SU-DHL-6 (cell line): ENCODE measurements around the gene SNX25.

ENCODE experiments used
- H2AFZ ChIP-seq: fragments of 200-600 bp; sonication (generic); 2 replicates; pipeline ENCODE4 v1.6.1; 2014; ENCODE audit warnings: low read depth, mild to moderate bottlenecking, moderate library complexity, mixed read lengths, antibody characterized with exemption, low read length; ENCODE audit not compliant: severe bottlenecking
- H3F3A ChIP-seq: fragments of 200-600 bp; shearing (Covaris generic); 2 replicates; pipeline ENCODE4 v1.6.0; 2016; ENCODE audit warnings: antibody characterized with exemption, mild to moderate bottlenecking; ENCODE audit not compliant: insufficient read depth
- H3K27ac ChIP-seq: fragments of 200-600 bp; sonication (generic); 2 replicates; pipeline ENCODE4 v1.5.1; 2016; ENCODE audit warnings: low read depth, mild to moderate bottlenecking, low read length, moderate library complexity, mixed read lengths
- H3K27me3 ChIP-seq: fragments of 200-600 bp; sonication (generic), shearing (Covaris generic); 2 replicates; pipeline ENCODE4 v1.6.0; 2014; ENCODE audit warnings: mild to moderate bottlenecking, low read length
- H3K36me3 ChIP-seq: fragments of 200-600 bp; sonication (generic); 2 replicates; pipeline ENCODE4 v1.6.1; 2014; ENCODE audit warnings: mild to moderate bottlenecking, low read length, mixed read lengths
- H3K4me2 ChIP-seq: fragments of 300-600, 200-600 bp; shearing (Covaris generic), sonication (generic); 2 replicates; pipeline ENCODE4 v1.6.0; 2014; ENCODE audit warnings: low read length, low read depth, mild to moderate bottlenecking; ENCODE audit not compliant: poor library complexity, severe bottlenecking
- H3K4me3 ChIP-seq: fragments of 200-600 bp; sonication (generic); 2 replicates; pipeline ENCODE4 v1.5.1; 2014; ENCODE audit warnings: antibody characterized with exemption, low read length, mild to moderate bottlenecking, mixed read lengths; ENCODE audit not compliant: insufficient read depth, poor library complexity, severe bottlenecking
- H3K79me2 ChIP-seq: fragments of 200-600 bp; sonication (generic); 2 replicates; pipeline ENCODE4 v1.6.1; 2014; ENCODE audit warnings: mild to moderate bottlenecking, low read length, moderate library complexity; ENCODE audit not compliant: insufficient read depth
- H3K9ac ChIP-seq: fragments of 200-600 bp; sonication (generic); 2 replicates; pipeline ENCODE4 v1.7.0; 2014; ENCODE audit warnings: mild to moderate bottlenecking, low read length
- H3K9me2 ChIP-seq: fragments of 200-600 bp; sonication (generic); replicated peaks from 2 replicates; pipeline ENCODE4 v1.6.1; 2014; ENCODE audit warnings: low read length; ENCODE audit not compliant: insufficient read depth
- H3K9me3 ChIP-seq: fragments of 200-600 bp; sonication (generic); 2 replicates; pipeline ENCODE4 v1.6.1; 2014; ENCODE audit warnings: low read length, mixed read lengths; ENCODE audit not compliant: insufficient read depth
- H4K20me1 ChIP-seq: fragments of 200-600 bp; sonication (generic); 2 replicates; pipeline ENCODE4 v1.6.1; 2014; ENCODE audit warnings: low read depth, mild to moderate bottlenecking, antibody characterized with exemption, low read length, moderate library complexity, mixed read lengths
- EZH2phosphoT487 ChIP-seq: fragments of 200-600 bp; sonication (generic), shearing (Covaris generic); conservative IDR thresholded peaks from 2 replicates; pipeline ENCODE4 v1.6.1; 2018; ENCODE audit warnings: mild to moderate bottlenecking, antibody characterized with exemption, low read length, moderate library complexity, mixed read lengths
- TF ChIP-seq, protein P1 (sequence below): fragments of 200-600 bp; sonication (generic); IDR thresholded peaks from one replicate; pipeline ENCODE4 v1.5.1; 2017; ENCODE audit warnings: antibody characterized with exemption, mild to moderate bottlenecking, low read length, moderate library complexity; ENCODE audit not compliant: insufficient read depth, poor library complexity, severe bottlenecking

The SNX25 gene

DNA sequence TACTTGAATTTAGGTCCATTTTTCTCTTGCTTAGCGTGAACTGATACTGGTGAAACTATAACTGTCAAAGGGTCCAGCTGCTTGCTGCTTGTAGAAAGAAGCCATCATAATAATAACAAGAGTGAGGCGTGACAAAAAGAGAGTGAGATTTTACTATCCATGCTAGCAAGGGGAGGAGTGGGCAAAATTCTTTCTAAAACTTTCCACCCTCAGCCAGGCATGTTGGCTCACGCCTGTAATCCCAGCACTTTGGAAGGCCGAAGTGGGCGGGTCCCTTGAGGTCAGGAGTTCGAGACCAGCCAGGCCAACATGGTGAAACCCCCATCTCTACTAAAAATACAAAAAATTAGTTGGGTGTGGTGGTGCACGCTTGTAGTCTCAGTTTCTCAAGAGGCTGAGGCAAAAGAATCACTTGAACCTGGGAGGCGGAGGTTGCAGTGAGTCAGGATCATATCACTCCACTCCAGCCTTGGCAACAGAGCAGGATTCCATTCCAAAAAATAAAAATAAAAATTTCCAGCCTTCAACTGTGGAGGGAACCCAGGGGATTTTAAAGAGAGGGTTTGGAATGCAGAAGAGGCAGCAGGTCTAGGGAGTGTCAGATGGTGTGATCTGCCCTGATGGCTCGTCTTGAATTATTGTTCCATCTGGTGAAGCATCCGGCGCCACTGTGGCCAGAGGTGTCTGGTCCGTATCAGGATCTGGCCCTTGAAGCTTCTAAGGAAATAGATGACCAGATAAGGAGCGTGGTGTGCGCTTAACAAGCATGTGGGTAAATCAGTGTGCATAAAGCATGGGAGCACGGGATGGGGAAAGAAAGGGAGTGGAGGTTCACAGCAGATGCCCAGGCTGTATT, 134.6 kb downstream of the SNX25 start:
- Histone ChIP-seq H3K4me2 (no peak overlapping the region), H3K9me2 (no peaks in the 10 kb centered on the region), H3K27ac (no peak overlapping the region), H3K36me3 (peaks cover 11% of the 10 kb centered on the region), H3K4me3 (no peak overlapping the region), H3F3A (no peaks in the 10 kb centered on the region), H3K27me3 (no peaks in the 10 kb centered on the region), H3K79me2 (no peaks in the 10 kb centered on the region), H4K20me1 (no peaks in the 10 kb centered on the region), H3K9ac (no peak overlapping the region), H2AFZ (no peak overlapping the region), H3K9me3 (no peaks in the 10 kb centered on the region)
- no peak for TF ChIP-seq EZH2phosphoT487
- TF ChIP-seq, protein P1, sequence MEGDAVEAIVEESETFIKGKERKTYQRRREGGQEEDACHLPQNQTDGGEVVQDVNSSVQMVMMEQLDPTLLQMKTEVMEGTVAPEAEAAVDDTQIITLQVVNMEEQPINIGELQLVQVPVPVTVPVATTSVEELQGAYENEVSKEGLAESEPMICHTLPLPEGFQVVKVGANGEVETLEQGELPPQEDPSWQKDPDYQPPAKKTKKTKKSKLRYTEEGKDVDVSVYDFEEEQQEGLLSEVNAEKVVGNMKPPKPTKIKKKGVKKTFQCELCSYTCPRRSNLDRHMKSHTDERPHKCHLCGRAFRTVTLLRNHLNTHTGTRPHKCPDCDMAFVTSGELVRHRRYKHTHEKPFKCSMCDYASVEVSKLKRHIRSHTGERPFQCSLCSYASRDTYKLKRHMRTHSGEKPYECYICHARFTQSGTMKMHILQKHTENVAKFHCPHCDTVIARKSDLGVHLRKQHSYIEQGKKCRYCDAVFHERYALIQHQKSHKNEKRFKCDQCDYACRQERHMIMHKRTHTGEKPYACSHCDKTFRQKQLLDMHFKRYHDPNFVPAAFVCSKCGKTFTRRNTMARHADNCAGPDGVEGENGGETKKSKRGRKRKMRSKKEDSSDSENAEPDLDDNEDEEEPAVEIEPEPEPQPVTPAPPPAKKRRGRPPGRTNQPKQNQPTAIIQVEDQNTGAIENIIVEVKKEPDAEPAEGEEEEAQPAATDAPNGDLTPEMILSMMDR: no peak

DNA sequence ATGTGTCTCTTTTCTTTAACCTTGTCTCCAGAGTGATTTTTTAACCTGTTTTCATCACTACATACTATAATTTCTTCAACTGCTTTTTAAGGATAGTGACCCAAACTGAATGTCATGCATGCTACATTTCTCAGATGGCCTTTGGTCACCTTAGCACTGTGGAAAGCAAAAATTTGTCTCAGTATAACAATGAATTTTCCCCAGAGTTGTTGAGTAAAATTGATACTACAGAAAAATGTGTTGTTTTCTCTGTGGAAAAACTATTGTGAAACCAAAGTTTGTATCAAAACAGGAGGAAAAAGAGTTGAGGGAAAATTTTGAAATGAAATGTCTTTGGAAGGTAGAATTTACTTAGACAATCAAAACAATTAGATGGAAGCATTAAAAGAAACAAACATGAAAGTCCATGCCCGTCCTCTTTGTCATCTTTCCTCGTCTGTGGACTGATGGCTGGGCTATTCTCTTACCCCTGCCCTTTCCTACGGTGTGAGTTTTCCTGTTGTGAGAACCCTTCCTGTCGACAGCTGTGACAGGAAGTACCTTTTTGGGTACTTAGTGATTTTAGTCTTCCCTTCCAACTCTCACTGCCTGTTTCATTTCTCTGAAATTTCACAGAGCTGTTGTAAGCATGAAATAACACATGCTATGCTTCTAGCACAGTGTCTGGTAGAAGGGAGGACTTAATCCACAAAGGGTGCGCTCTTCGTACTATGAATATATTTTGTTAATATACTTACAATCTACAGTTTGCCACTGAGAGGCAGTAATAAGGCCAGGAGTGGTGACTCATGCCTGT, 135.5 kb downstream of the SNX25 start:
- H4K20me1 ChIP-seq: no peaks in the 10 kb centered on the region
- H2AFZ ChIP-seq: no peak overlapping the region
- no peaks in the 10 kb centered on the region for H3K9me2 ChIP-seq
- no peaks in the 10 kb centered on the region for H3K79me2 ChIP-seq
- H3K4me2 ChIP-seq: no peak overlapping the region
- H3K27ac ChIP-seq: no peak overlapping the region
- no peak overlapping the region for H3K9ac ChIP-seq
- H3K36me3 ChIP-seq: peaks cover 5% of the 10 kb centered on the region; the same call in 1 of the 2 replicates
- TF ChIP-seq, protein P1: no peak
- no peak for TF ChIP-seq EZH2phosphoT487
- H3K27me3 ChIP-seq: no peaks in the 10 kb centered on the region
- H3K4me3 ChIP-seq: no peak overlapping the region
- no peaks in the 10 kb centered on the region for H3K9me3 ChIP-seq
- no peaks in the 10 kb centered on the region for H3F3A ChIP-seq

- H3K9me2 ChIP-seq: no peaks in the 10 kb centered on the region
- H3K9me3 ChIP-seq: no peaks in the 10 kb centered on the region
Measured at GRCh38 chr4:185346975-185347601, 137.7 kb downstream of the SNX25 start.

More at GRCh38 chr4:185346975-185347601, 137.7 kb downstream of the SNX25 start:
- Histone ChIP-seq H3K27me3 (no peaks in the 10 kb centered on the region), H3F3A (no peaks in the 10 kb centered on the region), H2AFZ (no peak overlapping the region), H3K79me2 (no peaks in the 10 kb centered on the region), H3K27ac (no peak overlapping the region), H3K9ac (no peak overlapping the region), H3K36me3 (peaks cover 5% of the 10 kb centered on the region; the same call in 1 of the 2 replicates), H3K4me3 (no peak overlapping the region), H3K4me2 (no peak overlapping the region), H4K20me1 (no peaks in the 10 kb centered on the region)
- TF ChIP-seq, protein P1: no peak
- TF ChIP-seq EZH2phosphoT487: no peak
